Measurements from ENCODE around the gene OBSCN. TPM values are rescaled to one million over a fixed set of nuclear protein-coding genes. Genes with fewer than 3 reads are reported as not detected.

OBSCN gene
- total and polyA plus RNA-seq, 10 of the 15 experiments (the other 5 are each of a cell fraction or from before 2014, with no cell fraction given) = 0.01 to 0.36 (median 0.08) TPM; not detected in 2

DNA sequence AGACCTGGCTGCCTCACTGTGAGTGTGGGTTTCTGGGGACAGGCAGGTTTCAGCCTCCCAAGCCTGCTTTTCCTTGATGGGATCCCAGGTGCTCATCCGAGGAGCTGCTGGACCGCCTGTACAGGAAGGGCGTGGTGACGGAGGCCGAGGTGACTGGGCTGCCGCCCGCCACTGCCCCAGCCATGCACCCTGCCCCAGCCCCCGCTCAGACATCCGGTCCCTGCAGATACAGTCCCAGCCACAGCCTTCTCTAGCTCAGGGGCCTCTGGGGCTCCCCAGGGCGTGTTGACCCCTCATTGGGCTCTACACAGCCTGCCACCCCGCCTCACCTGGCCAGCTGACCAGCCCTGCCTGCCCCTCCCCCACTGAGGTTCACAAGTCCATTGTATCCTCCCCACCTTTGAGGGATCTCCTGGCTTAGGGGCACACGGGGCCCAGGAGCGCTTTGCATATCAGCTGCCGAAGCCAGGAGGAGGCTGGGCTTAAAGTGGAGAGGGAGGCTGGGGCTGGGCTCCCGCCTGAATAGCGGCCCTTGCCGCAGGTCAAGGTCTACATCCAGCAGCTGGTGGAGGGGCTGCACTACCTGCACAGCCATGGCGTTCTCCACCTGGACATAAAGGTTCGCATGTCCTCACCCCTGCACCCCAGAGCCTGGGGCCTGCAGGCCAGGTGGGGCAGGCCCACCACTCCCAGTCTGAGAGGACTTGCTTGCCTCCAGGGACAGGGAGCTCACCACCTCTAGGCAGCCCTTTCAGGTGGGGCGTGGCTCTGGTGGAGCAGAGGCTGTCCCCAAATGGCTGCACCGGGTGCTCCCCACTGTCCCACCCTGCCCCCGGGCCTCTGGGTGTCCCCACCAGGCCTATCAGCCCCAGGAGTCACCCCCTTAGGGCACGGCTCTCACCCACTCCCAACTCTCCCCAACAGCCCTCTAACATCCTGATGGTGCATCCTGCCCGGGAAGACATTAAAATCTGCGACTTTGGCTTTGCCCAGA, 160.3 kb downstream of the OBSCN start:
- intact Hi-C loops (cut with micrococcal nuclease; ENCODE audit: unreplicated experiment) = no loop called here
- ChIA-PET RAD21 (ENCODE audit: unreplicated experiment) (no interaction called here), CTCF (no interaction called here), POLR2A (no interaction called here), SMC1A (ENCODE audit: uncharacterized antibody, unreplicated experiment) (no interaction called here)
- H3K9me3 ChIP-seq (replicated peaks; ENCODE audit: control insufficient read depth, insufficient read depth, low read length) = no peaks in the 10 kb centered on the region
- TF ChIP-seq RB1 (IDR thresholded peaks at IDR 0.05; ENCODE audit: borderline replicate concordance) (no peak), IKZF1 (conservative IDR thresholded peaks at IDR 0.05) (no peak), BMI1 (IDR thresholded peaks at IDR 0.05; ENCODE audit: borderline replicate concordance) (no peak), TCF7 (IDR thresholded peaks at IDR 0.05; ENCODE audit: borderline replicate concordance) (no peak)
- no peak overlapping the region for H3K27ac ChIP-seq (ENCODE audit: control insufficient read depth, insufficient read depth)
- no peak overlapping the region for H3K9ac ChIP-seq (ENCODE audit: control insufficient read depth, insufficient read depth, low read length)
- H2AFZ ChIP-seq (ENCODE audit: control insufficient read depth, low read depth, low read length) = no peak overlapping the region
- H3K4me2 ChIP-seq (ENCODE audit: control insufficient read depth, insufficient read depth) = no peak overlapping the region
- FAIRE-seq (no peak), ATAC-seq (no peak), DNase-seq (ENCODE audit: low read depth, low spot score) (no peak)
- H4K20me1 ChIP-seq (ENCODE audit: control insufficient read depth, insufficient read depth) = no peaks in the 10 kb centered on the region
- H3K79me2 ChIP-seq (ENCODE audit: control insufficient read depth, insufficient read depth, low read length) = no peaks in the 10 kb centered on the region
- no peaks in the 10 kb centered on the region for H3K36me3 ChIP-seq (ENCODE audit: control insufficient read depth in 2 of 2, insufficient read depth in 2 of 2, low read length in 1 of 2)
- no peaks in the 10 kb centered on the region; a peak in 1 of 4 replicates for H3K27me3 ChIP-seq (replicated peaks in 1 of 2; ENCODE audit: control insufficient read depth in 2 of 2, insufficient read depth in 2 of 2, low read length in 1 of 2)
- no peaks in the 10 kb centered on the region for H3K4me1 ChIP-seq (ENCODE audit: control insufficient read depth, insufficient read depth, low read length)
- no TSS peak for BruUV-seq (replicated peaks)
- no peak overlapping the region for H3K4me3 ChIP-seq
- WGBS (ENCODE audit: insufficient coverage, insufficient replicate concordance, low lambda C conversion rate, missing lambda C conversion rate) = 26% methylated on average over 25 of the region's 25 CpGs
- in situ Hi-C loops (cut with MboI) = no loop called here

DNA sequence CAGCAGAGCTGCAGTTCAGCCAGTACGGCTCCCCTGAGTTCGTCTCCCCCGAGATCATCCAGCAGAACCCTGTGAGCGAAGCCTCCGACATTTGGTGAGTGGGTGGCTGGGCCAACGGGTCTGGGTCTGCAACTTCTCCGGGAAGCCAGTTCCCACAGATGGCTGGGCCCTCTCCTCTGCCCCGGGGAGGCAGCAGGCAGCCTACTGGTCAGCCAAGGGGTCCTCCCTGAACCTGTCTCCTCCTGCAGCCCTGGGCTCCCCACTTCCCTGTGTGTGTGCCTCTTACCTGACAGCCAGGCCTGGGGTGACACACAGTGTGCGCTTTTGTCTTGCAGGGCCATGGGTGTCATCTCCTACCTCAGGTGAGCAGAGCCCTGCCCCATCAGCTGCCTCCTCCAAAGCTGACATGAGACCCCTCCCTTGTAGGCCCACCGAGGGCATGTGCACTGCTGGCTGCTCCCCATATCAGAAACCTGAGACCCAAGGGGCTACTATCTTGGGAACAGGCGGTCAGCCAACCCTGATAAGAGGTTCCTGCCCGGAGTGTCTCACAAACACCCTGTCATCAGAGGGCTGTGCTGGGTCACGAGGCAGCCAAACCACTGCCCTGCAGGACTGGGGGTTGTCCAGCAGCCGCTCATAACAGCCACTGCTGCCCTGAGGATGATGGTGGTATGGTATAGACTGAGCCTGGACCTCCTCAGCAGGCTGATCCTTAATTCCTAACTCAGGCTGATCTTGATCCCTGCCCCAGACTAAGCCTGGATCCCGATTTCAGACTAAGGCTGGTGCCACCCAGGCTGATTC, 161.2 kb downstream of the OBSCN start:
- POLR2A ChIA-PET = no interaction called here
- H2AFZ ChIP-seq (ENCODE audit: control insufficient read depth, low read depth, low read length) = no peak overlapping the region
- H3K4me3 ChIP-seq = no peak overlapping the region
- H3K4me1 ChIP-seq (ENCODE audit: control insufficient read depth, insufficient read depth, low read length) = no peaks in the 10 kb centered on the region
- DNase-seq (ENCODE audit: low read depth, low spot score) (no peak), ATAC-seq (no peak), FAIRE-seq (no peak)
- H3K27ac ChIP-seq (ENCODE audit: control insufficient read depth, insufficient read depth) = no peak overlapping the region
- no peaks in the 10 kb centered on the region for H3K79me2 ChIP-seq (ENCODE audit: control insufficient read depth, insufficient read depth, low read length)
- H3K9me3 ChIP-seq (replicated peaks; ENCODE audit: control insufficient read depth, insufficient read depth, low read length) = no peaks in the 10 kb centered on the region
- no peaks in the 10 kb centered on the region for H4K20me1 ChIP-seq (ENCODE audit: control insufficient read depth, insufficient read depth)
- in situ Hi-C loops (cut with MboI) = no loop called here
- RAD21 ChIA-PET (ENCODE audit: unreplicated experiment) = no interaction called here
- no peak overlapping the region for H3K9ac ChIP-seq (ENCODE audit: control insufficient read depth, insufficient read depth, low read length)
- SMC1A ChIA-PET (ENCODE audit: uncharacterized antibody, unreplicated experiment) = no interaction called here
- intact Hi-C loops (cut with micrococcal nuclease; ENCODE audit: unreplicated experiment) = no loop called here
- no peaks in the 10 kb centered on the region for H3K36me3 ChIP-seq (ENCODE audit: control insufficient read depth in 2 of 2, insufficient read depth in 2 of 2, low read length in 1 of 2)
- BruUV-seq (replicated peaks) = no TSS peak
- 41% methylated on average over 15 of the region's 15 CpGs for WGBS (ENCODE audit: insufficient coverage, insufficient replicate concordance, low lambda C conversion rate, missing lambda C conversion rate)
- H3K27me3 ChIP-seq (replicated peaks in 1 of 2; ENCODE audit: control insufficient read depth in 2 of 2, insufficient read depth in 2 of 2, low read length in 1 of 2) = no peaks in the 10 kb centered on the region; a peak in 1 of 4 replicates
- CTCF ChIA-PET = no interaction called here
- H3K4me2 ChIP-seq (ENCODE audit: control insufficient read depth, insufficient read depth) = no peak overlapping the region
- TF ChIP-seq SMARCA5 (IDR thresholded peaks at IDR 0.05) (no peak), YBX1 (IDR thresholded peaks at IDR 0.05) (no peak), CHD4 (IDR thresholded peaks at IDR 0.05) (no peak), PAX5 (IDR thresholded peaks at IDR 0.05; ENCODE audit: borderline replicate concordance, low read depth, low read length) (no peak), TAF1 (IDR thresholded peaks at IDR 0.05; ENCODE audit: borderline replicate concordance, low read depth, low read length) (no peak), CBX5 (IDR thresholded peaks at IDR 0.05; ENCODE audit: low read depth) (no peak)
- TF ChIP-seq, protein P1, sequence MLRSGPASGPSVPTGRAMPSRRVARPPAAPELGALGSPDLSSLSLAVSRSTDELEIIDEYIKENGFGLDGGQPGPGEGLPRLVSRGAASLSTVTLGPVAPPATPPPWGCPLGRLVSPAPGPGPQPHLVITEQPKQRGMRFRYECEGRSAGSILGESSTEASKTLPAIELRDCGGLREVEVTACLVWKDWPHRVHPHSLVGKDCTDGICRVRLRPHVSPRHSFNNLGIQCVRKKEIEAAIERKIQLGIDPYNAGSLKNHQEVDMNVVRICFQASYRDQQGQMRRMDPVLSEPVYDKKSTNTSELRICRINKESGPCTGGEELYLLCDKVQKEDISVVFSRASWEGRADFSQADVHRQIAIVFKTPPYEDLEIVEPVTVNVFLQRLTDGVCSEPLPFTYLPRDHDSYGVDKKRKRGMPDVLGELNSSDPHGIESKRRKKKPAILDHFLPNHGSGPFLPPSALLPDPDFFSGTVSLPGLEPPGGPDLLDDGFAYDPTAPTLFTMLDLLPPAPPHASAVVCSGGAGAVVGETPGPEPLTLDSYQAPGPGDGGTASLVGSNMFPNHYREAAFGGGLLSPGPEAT (IDR thresholded peaks at IDR 0.05; ENCODE audit: low read depth) = no peak
